Measurements from ENCODE around the gene FYN.

FYN gene

GRCh38 chr6:111745186-111745585, 128.1 kb downstream of the FYN start:
- Histone ChIP-seq H3K36me3 (ENCODE audit: insufficient read depth, low read length) (peaks cover 11% of the 10 kb centered on the region), H3K9ac (ENCODE audit: insufficient read length) (no peak overlapping the region), H3K4me3 (no peak overlapping the region), H3K9me3 (ENCODE audit: low read depth, low read length) (no peaks in the 10 kb centered on the region), H3K27ac (no peak overlapping the region)
- no peak for TF ChIP-seq POLR2AphosphoS5 (IDR thresholded peaks at IDR 0.05; ENCODE audit: borderline replicate concordance, low read depth, low read length)
- no peak for DNase-seq (ENCODE audit: low read depth, low spot score)

GRCh38 chr6:111743862-111744692, 129.2 kb downstream of the FYN start:
- Histone ChIP-seq H3K9me3 (ENCODE audit: low read depth, low read length) (no peaks in the 10 kb centered on the region), H3K9ac (ENCODE audit: insufficient read length) (no peak overlapping the region), H3K4me3 (no peak overlapping the region), H3K36me3 (ENCODE audit: insufficient read depth, low read length) (peaks cover 11% of the 10 kb centered on the region), H3K27ac (no peak overlapping the region)
- TF ChIP-seq EZH2 (IDR thresholded peaks at IDR 0.05) (no peak), FOXP2 (optimal IDR thresholded peaks at IDR 0.05; ENCODE audit: control extremely low read depth, extremely low read length, insufficient read depth) (no peak), POLR2AphosphoS5 (IDR thresholded peaks at IDR 0.05; ENCODE audit: borderline replicate concordance, low read depth, low read length) (no peak)
- DNase-seq (ENCODE audit: low read depth, low spot score), result no peak

GRCh38 chr6:111743360-111743759, 129.9 kb downstream of the FYN start:
- Histone ChIP-seq H3K4me3 (no peak overlapping the region), H3K27ac (no peak overlapping the region), H3K36me3 (ENCODE audit: insufficient read depth, low read length) (peaks cover 11% of the 10 kb centered on the region), H3K9ac (ENCODE audit: insufficient read length) (no peak overlapping the region), H3K9me3 (ENCODE audit: low read depth, low read length) (no peaks in the 10 kb centered on the region)
- DNase-seq (ENCODE audit: low read depth, low spot score), result no peak
- TF ChIP-seq POLR2AphosphoS5 (IDR thresholded peaks at IDR 0.05; ENCODE audit: borderline replicate concordance, low read depth, low read length) (no peak), EZH2 (IDR thresholded peaks at IDR 0.05) (no peak), FOXP2 (optimal IDR thresholded peaks at IDR 0.05; ENCODE audit: control extremely low read depth, extremely low read length, insufficient read depth) (no peak)

GRCh38 chr6:111741177-111741952, 131.9 kb downstream of the FYN start:
- Histone ChIP-seq H3K9me3 (ENCODE audit: low read depth, low read length) (no peaks in the 10 kb centered on the region), H3K36me3 (ENCODE audit: insufficient read depth, low read length) (peaks cover 7% of the 10 kb centered on the region), H3K4me3 (no peak overlapping the region), H3K9ac (ENCODE audit: insufficient read length) (no peak overlapping the region), H3K27ac (no peak overlapping the region)
- DNase-seq (ENCODE audit: low read depth, low spot score), result no peak
- TF ChIP-seq EZH2 (IDR thresholded peaks at IDR 0.05), result no peak
- no peak for TF ChIP-seq FOXP2 (optimal IDR thresholded peaks at IDR 0.05; ENCODE audit: control extremely low read depth, extremely low read length, insufficient read depth)
- no peak for TF ChIP-seq POLR2AphosphoS5 (IDR thresholded peaks at IDR 0.05; ENCODE audit: borderline replicate concordance, low read depth, low read length)

- Histone ChIP-seq H3K36me3 (ENCODE audit: insufficient read depth, low read length) (peaks cover 7% of the 10 kb centered on the region), H3K9me3 (ENCODE audit: low read depth, low read length) (no peaks in the 10 kb centered on the region), H3K4me3 (no peak overlapping the region), H3K27ac (no peak overlapping the region), H3K9ac (ENCODE audit: insufficient read length) (no peak overlapping the region)
- no peak for TF ChIP-seq FOXP2 (optimal IDR thresholded peaks at IDR 0.05; ENCODE audit: control extremely low read depth, extremely low read length, insufficient read depth)
- DNase-seq (ENCODE audit: low read depth, low spot score), result no peak
Measured at GRCh38 chr6:111740506-111740905, 132.7 kb downstream of the FYN start.

GRCh38 chr6:111739257-111739696, 134.0 kb downstream of the FYN start:
- H3K4me3 ChIP-seq, result no peak overlapping the region
- H3K9ac ChIP-seq (ENCODE audit: insufficient read length), result no peak overlapping the region
- H3K27ac ChIP-seq, result no peak overlapping the region
- H3K9me3 ChIP-seq (ENCODE audit: low read depth, low read length), result no peaks in the 10 kb centered on the region
- TF ChIP-seq EZH2 (IDR thresholded peaks at IDR 0.05), result no peak
- peaks cover 17% of the 10 kb centered on the region for H3K36me3 ChIP-seq (ENCODE audit: insufficient read depth, low read length)
- DNase-seq (ENCODE audit: low read depth, low spot score), result no peak

GRCh38 chr6:111738631-111739030, 134.6 kb downstream of the FYN start:
- Histone ChIP-seq H3K9ac (ENCODE audit: insufficient read length) (no peak overlapping the region), H3K36me3 (ENCODE audit: insufficient read depth, low read length) (peaks cover 24% of the 10 kb centered on the region)
- no peak for DNase-seq (ENCODE audit: low read depth, low spot score)

GRCh38 chr6:111738156-111738555, 135.1 kb downstream of the FYN start:
- no peaks in the 10 kb centered on the region for H3K9me3 ChIP-seq (ENCODE audit: low read depth, low read length)
- peaks cover 24% of the 10 kb centered on the region for H3K36me3 ChIP-seq (ENCODE audit: insufficient read depth, low read length)
- no peak overlapping the region for H3K9ac ChIP-seq (ENCODE audit: insufficient read length)
- no peak overlapping the region for H3K4me3 ChIP-seq
- no peak overlapping the region for H3K27ac ChIP-seq
- no peak for DNase-seq (ENCODE audit: low read depth, low spot score)
- TF ChIP-seq FOXP2 (optimal IDR thresholded peaks at IDR 0.05; ENCODE audit: control extremely low read depth, extremely low read length, insufficient read depth), result no peak
- TF ChIP-seq POLR2AphosphoS5 (IDR thresholded peaks at IDR 0.05; ENCODE audit: borderline replicate concordance, low read depth, low read length), result no peak
- TF ChIP-seq EZH2 (IDR thresholded peaks at IDR 0.05), result no peak

More at GRCh38 chr6:111738631-111739030, 134.6 kb downstream of the FYN start:
- Histone ChIP-seq H3K27ac (no peak overlapping the region), H3K4me3 (no peak overlapping the region), H3K9me3 (ENCODE audit: low read depth, low read length) (no peaks in the 10 kb centered on the region)
- TF ChIP-seq EZH2 (IDR thresholded peaks at IDR 0.05) (no peak), FOXP2 (optimal IDR thresholded peaks at IDR 0.05; ENCODE audit: control extremely low read depth, extremely low read length, insufficient read depth) (no peak), POLR2AphosphoS5 (IDR thresholded peaks at IDR 0.05; ENCODE audit: borderline replicate concordance, low read depth, low read length) (no peak)
